K562 (cell line): Measurements from ENCODE around the gene DNAJB4. TPM values are rescaled to one million over a fixed set of nuclear protein-coding genes. Genes with fewer than 3 reads are reported as not detected.

Experiments
- ATAC-seq: fragments of 200-7000 bp; cut with Tn5 transposase; 3 replicates; pipeline ENCODE4 v1.9.1; 2020; ENCODE audit warnings: moderate library complexity
- BruUV-seq: library from RNA; stranded (reverse); fragments of 400-500 nt; replicated peaks from 2 replicates; lab custom pipeline; 2021; lab: Mats Ljungman, UMichigan
- CTCF ChIA-PET: fragments of 300-600 bp; formaldehyde crosslinking; extraction: SDS; loops from one replicate; lab custom pipeline; 2021; ENCODE audit warnings: low intra/inter-chr PET ratio; lab: Yijun Ruan, JAX
- POLR2A ChIA-PET: fragments of 300-600, 350-650 bp; sonication (Branson Sonifier 250); formaldehyde crosslinking; extraction: SDS; loops from one replicate; lab custom pipeline; 2021; ENCODE audit warnings: antibody characterized with exemption, inconsistent platforms; lab: Yijun Ruan, JAX
- DNase-seq, 4 experiments: peaks; one replicate each; pipeline versions ENCODE4 v3.0.0 to v3.0.0-alpha.2; 2011 to 2018; ENCODE audit warnings: low spot score in 3 of 4, mixed read lengths in 3 of 4; ENCODE audit errors: extremely low read depth in 1 of 4
- FAIRE-seq: peaks from 2 replicates; lab custom pipeline; 2011; peaks lifted over from hg19 to GRCh38; lab: Jason Lieb, UNC
- H2AFZ ChIP-seq: 2 replicates; pipeline ENCODE4 v1.6.0; 2011; ENCODE audit warnings: low read depth, low read length, control low read depth, inconsistent platforms
- H3K27ac ChIP-seq: fragments of 200-600 bp; 3 replicates; pipeline ENCODE4 v1.8.0; 2011; ENCODE audit warnings: low read depth, mild to moderate bottlenecking, control low read depth, inconsistent platforms, low read length, moderate library complexity, mixed read lengths; ENCODE audit errors: extremely low read depth
- H3K27me3 ChIP-seq, 2 experiments: fragments of 300-600 bp in 1 of 2; 2 replicates in 1 of 2; 3 replicates in 1 of 2; pipeline versions ENCODE4 v1.6.0 to v1.8.0; 2011; ENCODE audit warnings: inconsistent platforms in 2 of 2, low read length in 2 of 2, mild to moderate bottlenecking in 1 of 2, mixed read lengths in 1 of 2, moderate library complexity in 1 of 2; ENCODE audit not compliant: control insufficient read depth in 2 of 2, insufficient read depth in 2 of 2
- H3K36me3 ChIP-seq: fragments of 300-600 bp; 3 replicates; pipeline ENCODE4 v1.8.0; 2011; ENCODE audit warnings: mild to moderate bottlenecking, low read length, inconsistent platforms; ENCODE audit not compliant: control insufficient read depth, insufficient read depth
- H3K4me1 ChIP-seq, 2 experiments: fragments of 200-600 bp in 1 of 2; replicated peaks in 1 of 2; 2 replicates in 1 of 2; 3 replicates in 1 of 2; pipeline versions ENCODE4 v1.5.1 to v1.8.0; 2011; ENCODE audit warnings: inconsistent platforms in 2 of 2, low read length in 2 of 2, mild to moderate bottlenecking in 1 of 2, mixed read lengths in 1 of 2, moderate library complexity in 1 of 2; ENCODE audit not compliant: control insufficient read depth in 2 of 2, insufficient read depth in 2 of 2
- H3K4me2 ChIP-seq: 2 replicates; pipeline ENCODE4 v1.6.1; 2011; ENCODE audit warnings: low read length, control low read depth, inconsistent platforms, mixed read lengths; ENCODE audit not compliant: insufficient read depth
- H3K4me3 ChIP-seq: fragments of 200-600 bp; sonication (generic), shearing (Covaris generic); 2 replicates; pipeline ENCODE4 v1.5.1; 2016; ENCODE audit warnings: control low read depth, inconsistent platforms
- H3K79me2 ChIP-seq: fragments of 200-600 bp; 3 replicates; pipeline ENCODE4 v1.8.0; 2011; ENCODE audit warnings: low read length, inconsistent platforms; ENCODE audit not compliant: control insufficient read depth, insufficient read depth
- H3K9ac ChIP-seq, 2 experiments: 2 replicates each; pipeline versions ENCODE4 v1.6.0 to v1.6.1; 2011; ENCODE audit warnings: low read depth in 2 of 2, low read length in 2 of 2, control low read depth in 1 of 2, inconsistent platforms in 1 of 2, mild to moderate bottlenecking in 1 of 2, mixed read lengths in 1 of 2; ENCODE audit not compliant: insufficient read depth in 1 of 2
- H3K9me1 ChIP-seq: one replicate; pipeline ENCODE4 v1.6.0; 2011; ENCODE audit warnings: inconsistent platforms, mild to moderate bottlenecking, low read length, moderate library complexity; ENCODE audit not compliant: control insufficient read depth, insufficient read depth
- H3K9me3 ChIP-seq: replicated peaks from 2 replicates; pipeline ENCODE4 v1.5.1; 2011; ENCODE audit warnings: low read depth, low read length, inconsistent platforms; ENCODE audit not compliant: control insufficient read depth, insufficient read depth
- H4K20me1 ChIP-seq: replicated peaks from 2 replicates; pipeline ENCODE4 v1.6.1; 2011; ENCODE audit warnings: low read length, inconsistent platforms, mixed read lengths; ENCODE audit not compliant: control insufficient read depth, insufficient read depth
- ASH1L ChIP-seq: fragments of 450-650 bp; IDR thresholded peaks from 2 replicates; pipeline ENCODE4 v1.6.1; 2018; ENCODE audit warnings: borderline replicate concordance, mild to moderate bottlenecking, low read depth; ENCODE audit not compliant: partially characterized antibody
- ETS2 ChIP-seq: IDR thresholded peaks from 2 replicates; pipeline ENCODE4 v1.6.1; 2016; ENCODE audit warnings: borderline replicate concordance, missing genetic modification characterization, mild to moderate bottlenecking, moderate library complexity, missing compliant biosample characterization; ENCODE audit not compliant: poor library complexity, severe bottlenecking
- HNRNPK ChIP-seq: fragments of 200-400 bp; formaldehyde crosslinking; IDR thresholded peaks from one replicate; pipeline ENCODE4 v1.6.1; 2018; ENCODE audit warnings: mild to moderate bottlenecking, low read depth, low read length; ENCODE audit not compliant: poor library complexity, severe bottlenecking
- NONO ChIP-seq, 2 experiments: fragments of 200-400 bp in 1 of 2; fragments of 450-650 bp in 1 of 2; formaldehyde crosslinking in 1 of 2; IDR thresholded peaks; 2 replicates each; pipeline ENCODE4 v1.6.1; 2017; ENCODE audit warnings: low read depth in 2 of 2, mild to moderate bottlenecking in 2 of 2, moderate library complexity in 2 of 2, low read length in 1 of 2
- NR2C2 ChIP-seq, 2 experiments: fragments of 200-800 bp in 1 of 2; sonication (Bioruptor generic) in 1 of 2; sonication (generic) in 1 of 2; formaldehyde crosslinking in 1 of 2; IDR thresholded peaks; 2 replicates each; pipeline versions ENCODE4 v1.6.1 to v1.8.0; 2016 to 2022; ENCODE audit warnings: mild to moderate bottlenecking in 1 of 2, missing compliant biosample characterization in 1 of 2, missing genetic modification characterization in 1 of 2, missing genetic modification reagents in 1 of 2
- RAD51 ChIP-seq: fragments of 450-650 bp; IDR thresholded peaks from 2 replicates; pipeline ENCODE4 v1.7.1; 2016; ENCODE audit warnings: low read depth, mild to moderate bottlenecking, borderline replicate concordance
- RBM39 ChIP-seq: fragments of 200-400 bp; formaldehyde crosslinking; optimal IDR thresholded peaks from 2 replicates; pipeline ENCODE3; 2018; ENCODE audit warnings: low read depth, low read length
- TRIM24 ChIP-seq, 2 experiments: fragments of 450-650 bp; IDR thresholded peaks; 2 replicates each; pipeline ENCODE4 v1.6.1; 2016
- ZNF77 ChIP-seq: fragments of 250-450 bp; sonication (Bioruptor Pico); IDR thresholded peaks from 2 replicates; pipeline ENCODE4 v1.5.0; 2020
- WGBS: fragments of 100-300 bp; shearing (Covaris generic); methylation state at CpG from one replicate; pipeline ENCODE4 v1.1.6; 2016; ENCODE audit warnings: low coverage, mixed read lengths; ENCODE audit not compliant: insufficient coverage; ENCODE audit errors: missing lambda C conversion rate; 5-methylcytosine and 5-hydroxymethylcytosine counted together
- in situ Hi-C: fragments of 300-500 bp; cut with MboI; formaldehyde crosslinking; loops from 4 replicates; pipeline ENCODE4 v1.15.0; 2018; ENCODE audit warnings: inconsistent platforms, mixed read lengths
- intact Hi-C: fragments of 100-400 bp; cut with micrococcal nuclease; formaldehyde crosslinking; loops from 2 replicates; pipeline ENCODE4 v1.14.2; 2022
- polyA plus RNA-seq, 8 experiments: library from polyadenylated mRNA; depleted of rRNA in 4 of 8; stranded (reverse) in 5 of 8; unstranded in 3 of 8; fragments of >200 nt; fragmentation: Nextera tagmentation in 2 of 8; fragmentation: Illumina TruSeq in 1 of 8; extraction: Ambion mirVana in 2 of 8; extraction: Trizol in 1 of 8; gene quantifications; 2 replicates each; pipeline versions ENCODE4 v1.2.1 to v1.2.3, GENCODE V29; 2011 to 2014; ENCODE audit warnings: inconsistent platforms in 1 of 8, missing spikeins in 1 of 8
- total RNA-seq, 7 experiments: library from RNA; depleted of rRNA in 6 of 7; stranded (reverse); fragments of >200 nt in 6 of 7; fragmentation: Illumina TruSeq in 2 of 7; extraction: Trizol in 2 of 7; gene quantifications; 2 replicates each; pipeline versions ENCODE4 v1.2.1 to v1.2.3, GENCODE V29; 2011 to 2021; ENCODE audit warnings: low replicate concordance in 1 of 7
- TF ChIP-seq, protein P1 (sequence below): sonication (generic); formaldehyde crosslinking; IDR thresholded peaks from 2 replicates; pipeline ENCODE4 v1.4.0; 2020; ENCODE audit warnings: mild to moderate bottlenecking, missing genetic modification reagents
- TF ChIP-seq, protein P2 (sequence below): sonication (generic); formaldehyde crosslinking; IDR thresholded peaks from 2 replicates; pipeline ENCODE4 v1.8.0; 2023; ENCODE audit warnings: mild to moderate bottlenecking, missing genetic modification reagents

The DNAJB4 gene
- total and polyA plus RNA-seq, 9 of the 15 experiments (the other 6 are each of a cell fraction or from before 2014, with no cell fraction given) = 8.5 to 27.7 (median 19.8) TPM

DNA sequence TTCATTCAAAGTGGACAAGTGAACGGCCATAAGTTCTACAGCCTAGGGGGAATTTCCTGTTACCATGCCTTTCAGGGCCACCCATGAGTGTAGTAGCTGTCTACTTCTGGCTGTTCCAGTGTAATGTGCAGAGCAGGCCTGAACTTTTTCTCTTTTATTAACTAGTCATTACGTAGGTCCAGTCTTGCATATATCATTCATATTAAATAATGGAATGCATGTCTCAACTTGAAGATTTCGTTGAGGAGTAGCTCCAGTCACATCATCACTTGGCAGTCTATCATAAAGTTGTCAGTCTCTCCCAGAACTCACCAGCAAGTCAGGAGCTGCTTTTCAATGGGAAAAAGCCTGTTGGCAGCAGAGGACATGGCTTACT, 29.0 kb downstream of the DNAJB4 start:
- no peaks in the 10 kb centered on the region for H3K27me3 ChIP-seq
- ChIA-PET POLR2A (interaction anchor here (1.0 to 2.7 kb wide), 7 partner anchors 10 to 29 kb away, joined by 3 to 29 read pairs (median 4); partner anchors contain the start of gene DNAJB4), CTCF (no interaction called here)
- in situ Hi-C loops (no loop called here), intact Hi-C loops (no loop called here)
- H3K4me2 ChIP-seq = peak overlapping the region; percentile 51
- TF ChIP-seq, protein P1, sequence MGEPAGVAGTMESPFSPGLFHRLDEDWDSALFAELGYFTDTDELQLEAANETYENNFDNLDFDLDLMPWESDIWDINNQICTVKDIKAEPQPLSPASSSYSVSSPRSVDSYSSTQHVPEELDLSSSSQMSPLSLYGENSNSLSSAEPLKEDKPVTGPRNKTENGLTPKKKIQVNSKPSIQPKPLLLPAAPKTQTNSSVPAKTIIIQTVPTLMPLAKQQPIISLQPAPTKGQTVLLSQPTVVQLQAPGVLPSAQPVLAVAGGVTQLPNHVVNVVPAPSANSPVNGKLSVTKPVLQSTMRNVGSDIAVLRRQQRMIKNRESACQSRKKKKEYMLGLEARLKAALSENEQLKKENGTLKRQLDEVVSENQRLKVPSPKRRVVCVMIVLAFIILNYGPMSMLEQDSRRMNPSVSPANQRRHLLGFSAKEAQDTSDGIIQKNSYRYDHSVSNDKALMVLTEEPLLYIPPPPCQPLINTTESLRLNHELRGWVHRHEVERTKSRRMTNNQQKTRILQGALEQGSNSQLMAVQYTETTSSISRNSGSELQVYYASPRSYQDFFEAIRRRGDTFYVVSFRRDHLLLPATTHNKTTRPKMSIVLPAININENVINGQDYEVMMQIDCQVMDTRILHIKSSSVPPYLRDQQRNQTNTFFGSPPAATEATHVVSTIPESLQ = no peak
- TF ChIP-seq, protein P2, sequence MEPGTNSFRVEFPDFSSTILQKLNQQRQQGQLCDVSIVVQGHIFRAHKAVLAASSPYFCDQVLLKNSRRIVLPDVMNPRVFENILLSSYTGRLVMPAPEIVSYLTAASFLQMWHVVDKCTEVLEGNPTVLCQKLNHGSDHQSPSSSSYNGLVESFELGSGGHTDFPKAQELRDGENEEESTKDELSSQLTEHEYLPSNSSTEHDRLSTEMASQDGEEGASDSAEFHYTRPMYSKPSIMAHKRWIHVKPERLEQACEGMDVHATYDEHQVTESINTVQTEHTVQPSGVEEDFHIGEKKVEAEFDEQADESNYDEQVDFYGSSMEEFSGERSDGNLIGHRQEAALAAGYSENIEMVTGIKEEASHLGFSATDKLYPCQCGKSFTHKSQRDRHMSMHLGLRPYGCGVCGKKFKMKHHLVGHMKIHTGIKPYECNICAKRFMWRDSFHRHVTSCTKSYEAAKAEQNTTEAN (CRISPR knock-in tag) = no peak
- no peak for TF ChIP-seq RBM39
- no peak for TF ChIP-seq ZNF77
- no peak for TF ChIP-seq NONO (IDR thresholded peaks at IDR 0.05; ENCODE audit: low read depth in 2 of 2, low read length in 1 of 2)
- no peak for TF ChIP-seq TRIM24 (IDR thresholded peaks at IDR 0.05)
- no peak for TF ChIP-seq ETS2
- no peak for TF ChIP-seq HNRNPK
- no peak for TF ChIP-seq RAD51
- TF ChIP-seq ASH1L = no peak
- TF ChIP-seq NR2C2 (CRISPR knock-in tag; IDR thresholded peaks at IDR 0.05) = no peak
- no peak for TF ChIP-seq NR2C2 (tag; IDR thresholded peaks at IDR 0.05)
- WGBS = 37% methylated on average over 3 of the region's 3 CpGs
- ATAC-seq (peak; percentile 71), FAIRE-seq (no peak), DNase-seq (no peak)
- H3K4me1 ChIP-seq = peaks cover 0 to 11% of the 10 kb centered on the region in 2 experiments; a peak in 2 of 5 replicates
- 0 out of 3 replicates have a peak overlapping the region, but pooled peaks have one; percentile 27 for H3K27ac ChIP-seq
- H3K9me1 ChIP-seq = no peaks in the 10 kb centered on the region
- no peak overlapping the region; a peak in 1 of 4 replicates for H3K9ac ChIP-seq
- H4K20me1 ChIP-seq = no peaks in the 10 kb centered on the region
- no peaks in the 10 kb centered on the region for H3K36me3 ChIP-seq
- no peaks in the 10 kb centered on the region for H3K79me2 ChIP-seq
- H3K4me3 ChIP-seq = no peak overlapping the region
- H2AFZ ChIP-seq = peak overlapping the region; percentile 85
- BruUV-seq = no TSS peak
- no peaks in the 10 kb centered on the region for H3K9me3 ChIP-seq
